GM12878 (cell line): Measurements from ENCODE around the gene ANKRD6. TPM values are rescaled to one million over a fixed set of nuclear protein-coding genes. Genes with fewer than 3 reads are reported as not detected.

Experiments used
- ATAC-seq: fragments of 200-7000 bp; cut with Tn5 transposase; 3 replicates; pipeline ENCODE4 v1.9.1; 2020; ENCODE audit warnings: mild to moderate bottlenecking, moderate library complexity
- BruUV-seq: library from RNA; stranded (reverse); fragments of 400-500 nt; replicated peaks from 2 replicates; lab custom pipeline; 2021; lab: Mats Ljungman, UMichigan
- CTCF ChIA-PET: fragments of 300-600 bp; sonication (Branson Sonifier 250); formaldehyde crosslinking; extraction: SDS; loops from one replicate; lab custom pipeline; 2021; ENCODE audit warnings: inconsistent platforms; lab: Yijun Ruan, JAX
- POLR2A ChIA-PET: fragments of 350-600 bp; formaldehyde crosslinking; extraction: SDS; loops from one replicate; lab custom pipeline; 2021; ENCODE audit warnings: inconsistent platforms; lab: Charles Lee
- RAD21 ChIA-PET: fragments of 300-600 bp; sonication (Branson Sonifier 250); formaldehyde crosslinking; loops from one replicate; lab custom pipeline; 2023; ENCODE audit warnings: antibody characterized with exemption; ENCODE audit not compliant: unreplicated experiment; lab: Charles Lee
- SMC1A ChIA-PET: fragments of 300-600 bp; sonication (Branson Sonifier 250); formaldehyde crosslinking; loops from one replicate; lab custom pipeline; 2023; ENCODE audit not compliant: unreplicated experiment, uncharacterized antibody; lab: Charles Lee
- DNase-seq: peaks from one replicate; pipeline ENCODE4 v3.0.0-alpha.2; 2011; ENCODE audit warnings: low read depth, low spot score
- FAIRE-seq: peaks from 3 replicates; lab custom pipeline; 2011; peaks lifted over from hg19 to GRCh38; lab: Jason Lieb, UNC
- H2AFZ ChIP-seq: 2 replicates; pipeline ENCODE4 v1.6.0; 2011; ENCODE audit warnings: low read depth, low read length, control low read depth; ENCODE audit not compliant: control insufficient read depth
- H3K27ac ChIP-seq: 2 replicates; pipeline ENCODE4 v1.5.1; 2011; ENCODE audit warnings: control low read depth; ENCODE audit not compliant: control insufficient read depth, insufficient read depth
- H3K27me3 ChIP-seq, 2 experiments: replicated peaks in 1 of 2; 2 replicates each; pipeline versions ENCODE4 v1.6.0 to v1.6.1; 2011; ENCODE audit warnings: low read length in 1 of 2; ENCODE audit not compliant: control insufficient read depth in 2 of 2, insufficient read depth in 2 of 2
- H3K36me3 ChIP-seq, 2 experiments: 2 replicates each; pipeline ENCODE4 v1.5.1; 2011; ENCODE audit warnings: low read length in 1 of 2; ENCODE audit not compliant: control insufficient read depth in 2 of 2, insufficient read depth in 2 of 2
- H3K4me1 ChIP-seq: 2 replicates; pipeline ENCODE4 v1.6.1; 2011; ENCODE audit warnings: mild to moderate bottlenecking, low read length, moderate library complexity, mixed read lengths; ENCODE audit not compliant: control insufficient read depth, insufficient read depth
- H3K4me2 ChIP-seq: 2 replicates; pipeline ENCODE4 v1.6.0; 2011; ENCODE audit warnings: control low read depth; ENCODE audit not compliant: control insufficient read depth, insufficient read depth
- H3K4me3 ChIP-seq: fragments of 200-600 bp; sonication (generic); 2 replicates; pipeline ENCODE4 v1.5.1; 2016
- H3K79me2 ChIP-seq: 2 replicates; pipeline ENCODE4 v1.6.0; 2011; ENCODE audit warnings: low read length; ENCODE audit not compliant: control insufficient read depth, insufficient read depth
- H3K9ac ChIP-seq: 2 replicates; pipeline ENCODE4 v1.8.0; 2011; ENCODE audit warnings: low read length, control low read depth, mixed read lengths; ENCODE audit not compliant: control insufficient read depth, insufficient read depth
- H3K9me3 ChIP-seq: replicated peaks from 3 replicates; pipeline ENCODE4 v1.5.1; 2011; ENCODE audit warnings: mild to moderate bottlenecking, low read length; ENCODE audit not compliant: control insufficient read depth, insufficient read depth
- H4K20me1 ChIP-seq: 2 replicates; pipeline ENCODE4 v1.6.0; 2011; ENCODE audit not compliant: control insufficient read depth, insufficient read depth
- BACH1 ChIP-seq: fragments of 450-650 bp; IDR thresholded peaks from 2 replicates; pipeline ENCODE4 v1.6.1; 2017; ENCODE audit warnings: mild to moderate bottlenecking, borderline replicate concordance
- CBX3 ChIP-seq: fragments of 200-600 bp; sonication (generic); IDR thresholded peaks from 2 replicates; pipeline ENCODE4 v1.6.1; 2016; ENCODE audit warnings: low read depth, borderline replicate concordance
- ESRRA ChIP-seq: IDR thresholded peaks from 2 replicates; pipeline ENCODE4 v1.6.1; 2012; ENCODE audit warnings: mild to moderate bottlenecking, low read length, improper control_type of control experiment
- MYC ChIP-seq: IDR thresholded peaks from 2 replicates; pipeline ENCODE4 v1.6.1; 2011; ENCODE audit warnings: mild to moderate bottlenecking, low read length, moderate library complexity, inconsistent platforms; ENCODE audit not compliant: insufficient read depth, insufficient replicate concordance, insufficient read length, severe bottlenecking
- STAT3 ChIP-seq: IDR thresholded peaks from 2 replicates; pipeline ENCODE4 v1.6.1; 2011; ENCODE audit warnings: low read depth, low read length, improper control_type of control experiment
- WGBS: methylation state at CpG from one replicate; pipeline ENCODE4 v1.1.6; 2016; ENCODE audit warnings: low lambda C conversion rate; ENCODE audit not compliant: insufficient replicate concordance, insufficient coverage; ENCODE audit errors: missing lambda C conversion rate; 5-methylcytosine and 5-hydroxymethylcytosine counted together
- in situ Hi-C: fragments of 300-500 bp; cut with MboI; formaldehyde crosslinking; loops from 9 replicates; pipeline ENCODE4 v1.14.3; 2018; ENCODE audit warnings: mixed read lengths
- intact Hi-C: fragments of 100-400 bp; cut with micrococcal nuclease; formaldehyde crosslinking; loops from one replicate; pipeline ENCODE4 v1.14.2; 2022; ENCODE audit not compliant: unreplicated experiment
- polyA plus RNA-seq, 11 experiments: library from polyadenylated mRNA; depleted of rRNA in 4 of 11; unstranded in 6 of 11; stranded (reverse) in 5 of 11; fragments of >200 nt; fragmentation: Nextera tagmentation in 4 of 11; fragmentation: Illumina TruSeq in 1 of 11; extraction: Ambion mirVana in 4 of 11; extraction: Trizol in 1 of 11; gene quantifications; 1 replicate in 1 of 11; 2 replicates in 10 of 11; pipeline versions ENCODE4 v1.2.1 to v1.2.3, GENCODE V29; 2011 to 2016; ENCODE audit warnings: inconsistent platforms in 2 of 11, missing spikeins in 2 of 11, low read depth in 1 of 11
- total RNA-seq, 4 experiments: library from RNA; depleted of rRNA in 3 of 4; stranded (reverse); fragments of >200 nt in 3 of 4; fragmentation: Illumina TruSeq in 1 of 4; extraction: Trizol in 1 of 4; gene quantifications; 2 replicates each; pipeline versions ENCODE4 v1.2.1 to v1.2.3, GENCODE V29; 2013 to 2021
- TF ChIP-seq, protein P1 (sequence below): fragments of 450-650 bp; IDR thresholded peaks from 2 replicates; pipeline ENCODE4 v1.6.1; 2016; ENCODE audit warnings: mild to moderate bottlenecking

ANKRD6 gene
- total and polyA plus RNA-seq, 10 of the 15 experiments (the other 5 are each of a cell fraction or from before 2014, with no cell fraction given): 0.03 to 0.90 (median 0.38) TPM

DNA sequence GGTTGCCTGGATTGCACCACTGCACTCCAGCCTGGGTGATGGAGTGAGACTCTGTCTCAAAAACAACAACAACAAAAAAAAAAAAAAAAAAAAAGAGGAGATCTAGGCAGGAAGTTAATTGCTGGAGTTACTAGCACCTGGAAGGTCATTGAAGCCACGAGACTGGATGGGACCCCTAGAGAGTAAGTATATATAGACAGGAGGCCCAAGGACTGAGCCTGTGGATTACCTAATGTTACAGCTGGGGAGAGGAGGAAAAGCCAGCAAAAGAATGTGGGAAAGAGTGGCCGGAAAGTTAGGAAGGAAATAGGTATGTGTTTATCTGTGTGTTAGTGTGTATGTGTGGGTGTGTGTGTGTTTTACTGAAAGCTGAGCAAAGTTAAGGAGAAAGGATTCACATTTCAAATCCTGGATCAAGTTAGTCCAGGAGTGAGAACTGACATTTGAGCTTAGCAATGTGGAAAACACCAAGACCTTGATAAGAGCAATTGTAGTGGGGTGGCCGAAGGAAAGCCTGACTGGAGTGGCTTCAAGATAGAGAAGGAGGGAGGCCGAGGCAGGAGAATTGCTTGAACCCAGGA is 38.4 kb downstream of the ANKRD6 start (continued):
- TF ChIP-seq ESRRA: no peak
- TF ChIP-seq, all 136 proteins: peak for 0

DNA sequence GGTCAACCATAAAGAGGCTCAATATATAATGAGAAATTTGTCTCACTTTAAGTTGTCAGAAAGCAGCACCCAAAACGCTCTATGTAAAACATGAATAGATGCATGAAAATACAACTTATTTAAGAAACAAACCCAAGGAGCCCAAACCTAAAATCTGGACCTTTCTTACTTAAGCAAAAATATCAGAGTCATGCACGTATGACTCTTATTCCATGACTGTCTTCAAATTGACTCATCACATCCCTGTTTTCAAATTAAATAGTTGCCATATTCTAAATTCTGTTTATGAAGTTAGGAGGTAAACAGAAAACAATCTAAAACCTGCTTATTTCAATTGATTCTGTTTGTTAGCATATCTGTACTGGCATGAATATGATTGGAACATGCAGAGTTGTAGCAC is 42.1 kb downstream of the ANKRD6 start:
- no TSS peak for BruUV-seq
- Histone ChIP-seq H3K79me2 (no peaks in the 10 kb centered on the region), H3K27me3 (no peaks in the 10 kb centered on the region), H3K4me1 (peaks cover 17% of the 10 kb centered on the region), H3K4me2 (0 out of 2 replicates have a peak overlapping the region, but pooled peaks have one; percentile 0), H3K36me3 (no peaks in the 10 kb centered on the region), H3K9me3 (no peaks in the 10 kb centered on the region), H3K27ac (no peak overlapping the region), H3K4me3 (no peak overlapping the region), H2AFZ (no peak overlapping the region), H3K9ac (no peak overlapping the region), H4K20me1 (no peaks in the 10 kb centered on the region)
- 92% methylated on average over 2 of the region's 2 CpGs for WGBS
- intact Hi-C loops (no loop called here), in situ Hi-C loops (no loop called here)
- TF ChIP-seq STAT3 (no peak), MYC (no peak), CBX3 (no peak), BACH1 (no peak)
- TF ChIP-seq, protein P1, sequence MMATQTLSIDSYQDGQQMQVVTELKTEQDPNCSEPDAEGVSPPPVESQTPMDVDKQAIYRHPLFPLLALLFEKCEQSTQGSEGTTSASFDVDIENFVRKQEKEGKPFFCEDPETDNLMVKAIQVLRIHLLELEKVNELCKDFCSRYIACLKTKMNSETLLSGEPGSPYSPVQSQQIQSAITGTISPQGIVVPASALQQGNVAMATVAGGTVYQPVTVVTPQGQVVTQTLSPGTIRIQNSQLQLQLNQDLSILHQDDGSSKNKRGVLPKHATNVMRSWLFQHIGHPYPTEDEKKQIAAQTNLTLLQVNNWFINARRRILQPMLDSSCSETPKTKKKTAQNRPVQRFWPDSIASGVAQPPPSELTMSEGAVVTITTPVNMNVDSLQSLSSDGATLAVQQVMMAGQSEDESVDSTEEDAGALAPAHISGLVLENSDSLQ: no peak
- ChIA-PET RAD21 (no interaction called here), CTCF (interaction anchor here (1.4 kb wide), 1 partner anchor 43 kb away, joined by 3 read pairs; no protein-coding TSS in a partner anchor), POLR2A (no interaction called here), SMC1A (no interaction called here)
- no peak; the same call in 2 of the 3 replicates for ATAC-seq
- DNase-seq: no peak
- FAIRE-seq: no peak
